Neutrophil (primary cell): Measurements from ENCODE around the gene CD151.
A peak's percentile ranks its signal among the peaks of the same experiment; 100 is the strongest.

Experiments
- H3K27ac ChIP-seq: fragments of 200-600 bp; sonication (generic); 2 replicates; pipeline ENCODE4 v1.5.1; 2016; ENCODE audit warnings: mild to moderate bottlenecking, moderate library complexity
- H3K27me3 ChIP-seq: fragments of 200-600 bp; sonication (generic); 2 replicates; pipeline ENCODE4 v1.6.0; 2016; ENCODE audit warnings: mild to moderate bottlenecking
- H3K36me3 ChIP-seq: fragments of 200-600 bp; sonication (generic); 2 replicates; pipeline ENCODE4 v1.5.1; 2017
- H3K4me1 ChIP-seq, 2 experiments: fragments of 200-600 bp in 1 of 2; sonication (generic) in 1 of 2; 1 replicate in 1 of 2; 2 replicates in 1 of 2; pipeline versions ENCODE4 v1.5.1 to v1.6.1; 2013 to 2016; ENCODE audit warnings: low read depth in 1 of 2, low read length in 1 of 2, mild to moderate bottlenecking in 1 of 2, moderate library complexity in 1 of 2; ENCODE audit not compliant: control insufficient read depth in 1 of 2, insufficient read depth in 1 of 2
- H3K4me3 ChIP-seq, 2 experiments: fragments of 200-600 bp in 1 of 2; sonication (generic) in 1 of 2; 1 replicate in 1 of 2; 2 replicates in 1 of 2; pipeline ENCODE4 v1.5.1; 2013 to 2016; ENCODE audit warnings: low read depth in 1 of 2, low read length in 1 of 2, mild to moderate bottlenecking in 1 of 2, moderate library complexity in 1 of 2
- H3K9me3 ChIP-seq: fragments of 200-600 bp; sonication (generic); 2 replicates; pipeline ENCODE4 v1.5.1; 2016
- TF ChIP-seq, protein P1 (sequence below): fragments of 200-600 bp; sonication (generic); IDR thresholded peaks from 2 replicates; pipeline ENCODE4 v1.5.1; 2016; ENCODE audit warnings: antibody characterized with exemption

The CD151 gene

DNA sequence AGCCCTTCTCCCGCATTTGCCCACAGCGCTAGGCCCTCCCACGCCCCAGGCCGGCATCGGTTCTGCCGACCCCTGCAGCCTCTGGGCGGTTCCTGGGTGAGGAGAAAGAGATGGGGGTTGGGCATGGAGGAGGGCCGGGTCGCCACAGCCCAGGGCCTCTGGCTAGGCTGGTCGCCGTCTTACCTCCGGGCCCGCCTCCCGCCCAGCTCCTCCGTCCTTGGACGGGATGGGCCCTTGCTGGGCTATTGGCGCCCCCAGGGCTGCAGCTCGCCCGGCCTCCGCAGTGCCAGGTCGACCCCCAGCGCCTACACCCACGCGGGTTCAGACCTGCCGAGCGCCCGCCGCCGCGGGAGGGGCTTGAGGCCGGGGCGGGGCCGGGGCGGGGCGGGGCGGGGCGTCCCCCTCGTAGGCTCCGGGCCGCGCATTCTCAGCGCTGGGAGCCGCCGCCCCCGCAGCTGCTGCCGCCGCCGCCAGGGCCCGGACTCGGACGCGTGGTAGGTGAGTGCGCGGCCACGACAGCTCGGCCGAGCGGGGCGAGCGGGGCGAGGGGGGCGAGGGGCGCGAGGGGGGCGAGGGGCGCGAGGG, at the start of gene CD151:
Gene CD151 (plus strand): TSS at position 424 of the 585 bp plus-strand sequence. CDS start 3,118 bp downstream, outside the sequence.
- H3K36me3 ChIP-seq, result peaks cover 16% of the 10 kb centered on the region
- peaks cover 63 to 75% of the 10 kb centered on the region in 2 experiments for H3K4me1 ChIP-seq
- H3K4me3 ChIP-seq, result peak within 1 kb of the TSS; percentile 55 to 80
- TF ChIP-seq, protein P1, sequence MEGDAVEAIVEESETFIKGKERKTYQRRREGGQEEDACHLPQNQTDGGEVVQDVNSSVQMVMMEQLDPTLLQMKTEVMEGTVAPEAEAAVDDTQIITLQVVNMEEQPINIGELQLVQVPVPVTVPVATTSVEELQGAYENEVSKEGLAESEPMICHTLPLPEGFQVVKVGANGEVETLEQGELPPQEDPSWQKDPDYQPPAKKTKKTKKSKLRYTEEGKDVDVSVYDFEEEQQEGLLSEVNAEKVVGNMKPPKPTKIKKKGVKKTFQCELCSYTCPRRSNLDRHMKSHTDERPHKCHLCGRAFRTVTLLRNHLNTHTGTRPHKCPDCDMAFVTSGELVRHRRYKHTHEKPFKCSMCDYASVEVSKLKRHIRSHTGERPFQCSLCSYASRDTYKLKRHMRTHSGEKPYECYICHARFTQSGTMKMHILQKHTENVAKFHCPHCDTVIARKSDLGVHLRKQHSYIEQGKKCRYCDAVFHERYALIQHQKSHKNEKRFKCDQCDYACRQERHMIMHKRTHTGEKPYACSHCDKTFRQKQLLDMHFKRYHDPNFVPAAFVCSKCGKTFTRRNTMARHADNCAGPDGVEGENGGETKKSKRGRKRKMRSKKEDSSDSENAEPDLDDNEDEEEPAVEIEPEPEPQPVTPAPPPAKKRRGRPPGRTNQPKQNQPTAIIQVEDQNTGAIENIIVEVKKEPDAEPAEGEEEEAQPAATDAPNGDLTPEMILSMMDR, result no peak
- H3K27ac ChIP-seq, result peak within 1 kb of the TSS; percentile 29
- no peaks in the 10 kb centered on the region for H3K9me3 ChIP-seq
- peaks cover 65% of the 10 kb centered on the region for H3K27me3 ChIP-seq

DNA sequence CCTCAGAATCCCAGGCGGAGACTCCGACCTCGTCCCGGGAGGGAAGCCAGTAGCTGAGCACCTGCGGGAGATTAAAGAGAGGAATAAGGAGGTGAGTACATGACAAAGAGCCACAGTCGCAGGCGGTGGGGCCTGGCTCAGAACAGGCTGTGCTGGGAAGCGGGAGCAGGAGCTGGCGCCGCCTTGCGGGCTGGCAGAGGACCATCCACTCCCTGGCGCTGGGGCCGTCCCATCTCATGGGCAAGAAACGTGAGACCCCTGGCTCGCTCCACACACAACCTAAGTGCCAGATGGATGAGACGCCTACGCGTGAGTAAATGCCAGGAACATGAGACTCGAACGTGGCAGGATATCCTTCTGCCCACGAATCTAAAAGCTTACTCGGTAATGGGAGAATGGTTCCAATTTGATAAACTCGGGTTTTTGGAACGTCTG, 49.2 kb upstream of the CD151 start:
- H3K4me3 ChIP-seq, result no peak overlapping the region
- peaks cover 12% of the 10 kb centered on the region for H3K27me3 ChIP-seq
- H3K4me1 ChIP-seq, result peaks cover under 1 to 4% of the 10 kb centered on the region in 2 experiments
- no peak overlapping the region for H3K27ac ChIP-seq
- no peaks in the 10 kb centered on the region for H3K36me3 ChIP-seq
- TF ChIP-seq, protein P1, result no peak
- no peaks in the 10 kb centered on the region for H3K9me3 ChIP-seq

DNA sequence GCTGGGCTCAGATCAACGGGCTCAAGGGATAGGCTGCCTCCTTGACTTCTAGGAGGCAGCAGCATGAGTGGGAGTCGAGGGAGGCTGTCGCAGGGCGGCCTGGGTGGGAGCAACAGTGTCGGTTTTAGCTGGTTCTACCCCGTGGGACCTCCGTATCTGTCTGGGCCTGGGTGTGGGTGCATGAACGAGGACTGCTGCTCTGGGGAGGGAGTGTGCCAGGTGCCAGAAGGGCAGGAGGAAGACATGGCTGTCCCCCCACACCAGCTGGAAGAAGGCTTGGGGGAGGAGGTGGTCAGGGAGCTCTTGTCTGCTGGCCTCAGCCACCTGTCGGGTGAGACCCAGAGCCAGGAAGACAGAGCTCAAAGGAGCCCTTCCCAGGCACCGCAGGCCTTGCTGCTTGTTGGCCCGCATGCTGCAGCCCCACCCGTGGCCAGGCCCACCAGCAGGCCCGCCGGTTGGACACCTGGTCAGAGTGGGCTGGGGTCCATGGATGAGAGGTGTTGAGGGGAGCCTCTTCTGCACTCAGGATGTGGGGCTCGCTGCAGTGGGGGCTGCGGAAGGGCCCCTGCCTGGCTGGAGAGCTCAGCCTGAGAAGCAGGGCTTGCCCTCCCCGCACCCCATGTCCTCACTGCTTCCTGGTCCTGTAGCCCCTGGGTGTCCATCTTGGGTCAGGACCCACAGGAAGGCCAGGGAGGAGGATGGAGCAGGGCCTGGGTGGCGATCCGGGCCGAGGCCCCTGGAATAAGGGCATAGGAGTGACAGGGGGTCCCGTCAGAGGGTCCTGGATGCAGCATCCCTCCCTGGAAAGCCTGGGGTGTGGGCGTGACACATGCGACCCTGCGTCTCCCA, 46.3 kb upstream of the CD151 start:
- Histone ChIP-seq H3K27ac (no peak overlapping the region), H3K9me3 (no peaks in the 10 kb centered on the region), H3K36me3 (peaks cover 2% of the 10 kb centered on the region), H3K4me1 (peaks cover 0 to 2% of the 10 kb centered on the region in 2 experiments), H3K4me3 (no peak overlapping the region), H3K27me3 (peaks cover 39% of the 10 kb centered on the region)
- TF ChIP-seq, protein P1, result no peak

DNA sequence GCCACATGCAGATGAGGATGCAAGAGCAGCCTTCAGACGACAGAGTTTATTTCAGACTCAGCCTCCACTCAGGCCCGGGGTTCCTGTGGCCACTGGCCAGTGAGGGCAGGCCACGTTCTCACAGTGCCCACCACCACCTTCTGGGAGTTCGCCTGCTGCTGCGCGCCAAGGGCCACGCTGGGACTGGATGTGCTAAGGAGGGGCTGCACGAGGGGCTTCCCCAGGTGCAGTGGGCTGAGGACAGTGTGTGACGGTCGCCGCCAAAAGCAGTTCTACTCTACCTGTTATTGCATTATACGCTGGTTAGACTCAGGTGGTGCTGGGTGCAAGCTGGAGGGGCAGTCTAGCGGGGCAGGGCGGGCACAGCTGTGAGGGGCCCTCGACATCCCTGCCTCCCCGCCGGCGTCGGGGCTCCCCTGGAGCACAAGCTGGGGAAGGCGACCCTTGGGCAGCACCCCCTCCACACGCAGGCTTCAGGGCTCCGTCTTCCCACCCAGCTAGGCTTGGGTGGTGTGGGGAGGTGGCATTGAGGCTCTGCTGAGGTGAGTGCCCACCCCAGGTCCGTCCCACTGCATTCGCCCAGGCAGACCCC, 45.6 kb upstream of the CD151 start:
- TF ChIP-seq, protein P1, result no peak
- Histone ChIP-seq H3K27me3 (peaks cover 39% of the 10 kb centered on the region), H3K36me3 (peaks cover 7% of the 10 kb centered on the region), H3K4me3 (no peak overlapping the region), H3K27ac (no peak overlapping the region), H3K4me1 (peaks cover 0 to 2% of the 10 kb centered on the region in 2 experiments), H3K9me3 (no peaks in the 10 kb centered on the region)

DNA sequence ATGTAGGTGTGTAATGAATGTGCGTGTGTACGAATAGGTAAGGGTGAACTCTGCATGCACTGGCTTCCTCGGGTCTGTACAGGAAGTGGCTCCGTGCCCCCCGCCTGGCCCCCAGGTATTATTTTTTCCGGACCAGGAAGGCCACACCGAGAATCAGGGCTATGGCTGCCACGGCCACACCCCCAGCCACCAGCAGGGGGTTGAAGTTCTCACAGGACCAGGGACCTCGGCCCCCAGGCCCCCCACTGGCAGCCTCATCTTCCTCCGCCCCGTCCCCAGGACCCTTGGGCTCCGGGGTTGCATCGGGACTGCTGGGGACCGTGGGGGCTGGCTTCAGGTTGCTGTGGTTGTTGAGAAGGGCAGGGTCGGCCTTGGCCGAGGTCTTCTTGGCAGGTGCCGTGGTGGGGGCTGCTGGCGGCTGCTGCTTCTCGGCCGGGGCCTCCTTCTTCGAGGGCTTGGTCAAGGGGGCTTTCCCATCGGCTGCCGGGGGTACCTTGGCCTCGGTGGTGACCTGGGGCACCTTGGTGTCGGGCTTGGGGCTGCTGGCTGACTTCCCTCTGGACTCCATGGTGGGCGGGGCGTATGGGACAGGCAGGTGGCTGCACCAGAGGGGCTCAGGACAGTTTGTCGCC, 44.6 kb upstream of the CD151 start:
- peaks cover 7% of the 10 kb centered on the region for H3K36me3 ChIP-seq
- peaks cover 39% of the 10 kb centered on the region for H3K27me3 ChIP-seq
- peaks cover 0 to 2% of the 10 kb centered on the region in 2 experiments for H3K4me1 ChIP-seq
- TF ChIP-seq, protein P1, result no peak
- no peak overlapping the region for H3K4me3 ChIP-seq
- H3K9me3 ChIP-seq, result no peaks in the 10 kb centered on the region
- no peak overlapping the region for H3K27ac ChIP-seq
